Measurements from ENCODE around the gene DYNLL1.
"Not testable (repeated sequence)": the region's sequence is repeated elsewhere in the genome, so short reads cannot be mapped to it uniquely, and the experiment has no call there.

DYNLL1 gene

DNA sequence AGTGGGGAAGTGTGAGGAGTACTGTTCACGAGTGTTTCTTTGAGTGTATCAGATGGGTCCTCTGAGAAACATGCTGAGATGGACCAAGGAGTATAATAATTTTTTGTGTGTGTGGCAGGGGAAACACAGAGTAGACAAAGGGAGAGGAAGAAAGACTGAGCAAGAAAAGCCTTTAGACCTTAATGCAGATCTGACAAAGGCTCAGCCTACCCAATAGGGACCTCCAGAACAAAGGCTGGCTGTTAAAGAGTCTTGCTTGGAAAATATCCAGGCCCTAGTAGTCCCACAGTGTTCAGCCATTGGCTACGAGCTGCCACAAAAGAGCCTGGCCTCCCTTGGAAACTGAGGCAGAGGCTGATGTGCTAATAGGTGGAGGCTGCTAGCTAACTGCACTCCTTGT, 19.6 kb downstream of the DYNLL1 start:
- DNase-seq (ENCODE audit: low spot score): peak; percentile 85

DNA sequence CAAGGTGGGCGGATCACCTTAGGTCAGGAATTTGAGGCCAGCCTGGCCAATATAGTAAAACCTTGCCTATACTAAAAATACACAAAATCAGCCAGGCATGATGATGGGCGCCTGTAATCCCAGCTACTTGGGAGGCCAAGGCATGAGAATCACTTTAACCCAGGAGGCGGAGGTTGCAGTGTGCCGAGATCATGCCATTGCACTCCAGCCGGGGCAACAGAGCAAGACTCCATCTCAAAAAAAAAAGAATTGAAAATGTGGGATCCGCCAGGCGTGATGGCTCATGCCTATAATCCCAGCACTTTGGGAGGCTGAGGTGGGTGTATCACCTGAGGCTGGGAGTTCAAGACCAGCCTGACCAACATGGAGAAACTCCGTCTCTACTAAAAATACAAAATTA, 23.4 kb downstream of the DYNLL1 start:
- DNase-seq (ENCODE audit: low spot score): not testable (repeated sequence)

DNA sequence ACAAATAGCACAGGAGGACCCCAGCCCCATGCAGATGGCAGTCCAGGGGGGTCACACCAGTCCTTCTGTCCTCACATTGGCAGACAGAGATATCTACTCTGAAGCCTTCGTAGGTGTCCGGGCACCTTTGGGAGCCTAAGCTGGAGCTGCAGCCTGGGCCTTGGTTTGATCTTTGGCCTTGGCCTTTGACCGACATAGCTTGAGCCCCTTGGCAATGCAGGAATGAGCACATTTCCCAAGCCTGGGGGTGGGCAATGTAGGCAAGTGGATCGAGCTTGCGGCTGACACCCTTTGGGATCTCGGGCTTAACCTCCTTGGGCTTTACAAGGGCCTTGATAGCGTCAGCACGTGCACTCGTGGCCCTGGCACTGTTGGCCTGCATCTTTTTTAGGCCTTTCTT, 26.7 kb downstream of the DYNLL1 start:
- no peak for DNase-seq (ENCODE audit: low spot score)

DNA sequence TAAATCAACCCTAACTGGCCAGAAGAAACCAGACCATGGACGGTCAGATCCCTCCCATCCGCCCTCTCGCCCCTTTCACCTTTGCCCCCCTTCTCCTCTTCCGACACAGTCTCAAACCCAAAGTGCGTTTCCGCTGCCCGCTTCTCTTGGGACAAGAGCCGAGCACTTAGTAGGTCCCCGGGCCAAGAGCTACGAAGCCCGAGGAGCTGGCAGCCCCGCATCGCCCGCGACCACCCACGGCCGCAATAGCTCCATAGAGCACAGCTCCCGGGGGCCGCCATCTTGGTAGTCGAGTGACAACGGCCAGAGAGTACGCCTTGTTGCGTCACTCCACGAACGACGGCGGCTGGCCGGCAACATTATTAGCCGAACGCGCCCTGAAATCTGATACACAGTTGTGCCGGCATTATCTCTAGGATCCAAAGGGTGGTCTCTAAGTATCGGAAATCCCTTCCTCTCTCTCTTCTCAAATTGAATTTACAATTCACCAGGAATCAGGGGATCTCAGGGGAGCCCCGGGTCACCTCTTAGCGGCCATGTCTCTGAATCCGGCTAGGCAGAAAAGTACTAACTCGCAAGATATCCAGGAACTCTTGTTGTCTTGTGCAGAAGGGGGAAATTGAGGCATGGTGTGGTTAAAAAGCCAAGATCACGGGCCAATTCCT, 33.1 kb downstream of the DYNLL1 start, which contains the start of gene COQ5:
COQ5 (minus strand) TSS at position 298 of the 665 bp plus-strand sequence; CDS start at position 281, 17 bp downstream.
- DNase-seq (ENCODE audit: low spot score): peak; percentile 90

DNA sequence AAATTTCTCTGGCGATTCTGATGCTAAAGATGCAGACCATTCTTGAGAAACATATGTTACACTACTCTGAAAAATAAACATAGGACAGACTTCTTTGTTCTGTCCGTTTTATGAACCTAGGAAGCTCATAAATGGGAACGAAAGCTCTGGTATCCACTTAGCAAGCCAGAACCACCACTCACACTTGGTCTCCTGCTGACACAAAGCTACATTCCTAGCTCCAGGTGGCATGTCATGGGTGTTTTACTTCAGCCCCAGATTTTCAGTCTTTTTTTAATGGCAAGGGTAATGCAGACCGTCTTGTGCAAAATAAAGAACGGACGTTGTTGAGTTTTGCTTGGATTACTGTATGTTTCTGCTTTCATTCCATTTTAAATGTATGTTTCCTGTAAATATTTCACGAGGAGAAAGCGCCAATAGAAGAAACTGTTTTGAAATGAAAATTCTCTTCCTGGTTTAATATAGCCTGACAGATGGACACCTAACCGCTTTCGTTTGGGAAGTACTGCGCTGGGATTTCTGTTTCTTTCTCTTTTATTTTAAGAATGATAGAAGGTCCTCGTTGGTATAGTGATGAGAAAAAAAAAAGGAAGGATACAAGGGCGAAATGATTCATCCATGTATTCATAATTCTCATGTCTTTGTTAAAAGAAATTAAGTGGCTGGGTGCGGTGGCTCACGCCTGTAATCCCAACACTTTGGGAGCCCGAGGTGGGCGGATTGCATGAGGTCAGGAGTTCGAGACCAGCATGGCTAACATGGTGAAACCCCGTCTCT, 33.9 kb downstream of the DYNLL1 start:
- DNase-seq (ENCODE audit: low spot score): no peak

DNA sequence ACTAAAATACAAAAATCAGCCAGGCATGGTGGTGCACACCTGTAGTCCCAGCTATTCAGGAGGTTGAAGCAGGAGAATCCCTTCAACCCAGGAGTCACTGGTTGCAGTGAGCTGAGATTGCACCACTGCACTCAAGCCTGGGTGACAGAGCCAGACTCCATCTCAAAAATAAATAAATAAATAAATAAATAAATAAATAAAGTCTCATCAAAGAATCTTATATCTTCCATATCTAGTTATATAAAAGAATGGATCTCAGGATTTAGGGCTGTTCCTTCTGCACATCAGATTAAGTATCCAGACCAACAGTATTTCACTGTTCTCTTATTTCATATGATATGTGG, 34.5 kb downstream of the DYNLL1 start:
- DNase-seq (ENCODE audit: low spot score): not testable (repeated sequence)

DNA sequence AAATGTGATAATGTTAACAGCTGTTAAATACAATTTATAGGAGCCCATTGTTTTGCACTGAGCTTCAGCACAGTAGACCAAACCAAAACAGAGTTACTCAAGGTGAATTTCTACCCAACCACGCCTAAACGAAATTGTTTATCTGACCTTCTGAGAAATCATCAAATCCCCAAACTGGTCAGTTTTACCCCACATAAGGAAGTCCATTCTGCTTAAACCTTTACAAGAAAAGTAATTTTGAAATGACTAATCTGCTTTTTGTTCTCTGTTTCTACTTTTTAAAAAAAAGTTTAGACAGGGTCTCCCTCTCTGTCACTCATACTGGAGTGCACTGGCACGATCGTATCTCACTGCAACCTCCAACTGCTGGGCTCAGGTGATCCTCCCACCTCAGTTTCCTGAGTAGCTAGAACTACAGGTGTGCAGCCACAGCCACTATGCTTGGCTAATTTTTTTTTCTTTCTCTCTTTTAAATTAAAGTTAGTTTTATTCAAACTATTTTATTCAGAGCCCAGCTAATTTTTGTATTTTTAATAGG, 36.9 kb downstream of the DYNLL1 start:
- DNase-seq (ENCODE audit: low spot score): no peak

DNA sequence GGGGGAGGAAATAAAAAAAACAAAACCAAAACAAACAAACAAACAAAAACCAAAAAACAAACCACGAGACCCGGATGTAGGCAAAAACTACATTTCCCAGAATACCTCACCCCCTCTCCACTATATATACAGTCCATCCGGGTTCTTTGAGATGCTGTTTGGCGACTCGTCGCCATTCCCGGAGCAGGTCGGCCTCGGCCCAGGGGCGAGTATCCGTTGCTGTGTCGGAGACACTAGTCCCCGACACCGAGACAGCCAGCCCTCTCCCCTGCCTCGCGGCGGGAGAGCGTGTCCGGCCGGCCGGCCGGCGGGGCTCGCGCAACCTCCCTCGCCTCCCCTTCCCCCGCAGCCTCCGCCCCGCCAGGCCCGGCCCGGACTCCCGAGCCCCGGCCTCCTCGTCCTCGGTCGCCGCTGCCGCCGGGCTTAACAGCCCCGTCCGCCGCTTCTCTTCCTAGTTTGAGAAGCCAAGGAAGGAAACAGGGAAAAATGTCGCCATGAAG, 38.3 kb downstream of the DYNLL1 start, which contains the start of gene RNF10:
RNF10 (plus strand) TSS at position 154 of the 500 bp plus-strand sequence. CDS start 456 bp downstream, outside the sequence.
- peak; percentile 82 for DNase-seq (ENCODE audit: low spot score)

DNA sequence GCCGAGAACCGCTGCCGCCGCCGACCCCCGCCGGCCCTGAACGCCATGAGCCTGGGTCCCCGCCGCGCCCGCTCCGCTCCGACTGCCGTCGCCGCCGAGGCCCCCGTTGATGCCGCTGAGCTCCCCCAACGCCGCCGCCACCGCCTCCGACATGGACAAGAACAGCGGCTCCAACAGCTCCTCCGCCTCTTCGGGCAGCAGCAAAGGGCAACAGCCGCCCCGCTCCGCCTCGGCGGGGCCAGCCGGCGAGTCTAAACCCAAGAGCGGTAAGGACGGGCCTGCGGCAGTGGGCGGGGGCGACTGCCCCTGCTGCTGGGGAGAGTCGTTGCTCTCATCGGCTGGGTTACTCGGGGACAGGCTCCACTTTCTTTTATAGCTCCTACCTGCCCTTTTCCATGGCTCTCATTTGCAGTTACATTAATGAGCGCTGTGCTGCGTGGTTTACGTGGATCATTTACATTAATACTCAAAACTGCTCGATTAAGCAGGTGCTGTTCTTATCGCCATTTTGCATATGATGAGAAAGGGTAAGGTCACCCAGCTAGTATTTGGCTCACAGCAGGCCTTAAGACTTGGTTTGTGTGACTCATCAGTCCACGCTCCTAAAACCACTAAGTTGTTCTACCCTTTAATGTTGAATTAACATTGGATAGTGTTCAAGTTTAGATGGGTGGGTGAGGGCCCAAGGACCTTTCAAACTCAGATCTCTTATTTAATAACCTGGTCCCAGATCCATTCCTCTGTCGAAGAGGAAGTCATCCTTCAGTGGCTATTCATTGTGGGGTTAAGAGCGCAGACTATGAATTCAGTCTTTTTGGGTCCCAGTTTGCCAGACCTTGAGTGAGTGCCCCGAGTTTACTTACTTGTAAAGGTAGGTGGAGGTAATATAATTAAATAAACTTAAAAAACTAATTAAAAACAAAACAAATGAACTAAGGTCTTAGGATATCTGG, 39.1 kb downstream of the DYNLL1 start:
- no peak for DNase-seq (ENCODE audit: low spot score)

DNA sequence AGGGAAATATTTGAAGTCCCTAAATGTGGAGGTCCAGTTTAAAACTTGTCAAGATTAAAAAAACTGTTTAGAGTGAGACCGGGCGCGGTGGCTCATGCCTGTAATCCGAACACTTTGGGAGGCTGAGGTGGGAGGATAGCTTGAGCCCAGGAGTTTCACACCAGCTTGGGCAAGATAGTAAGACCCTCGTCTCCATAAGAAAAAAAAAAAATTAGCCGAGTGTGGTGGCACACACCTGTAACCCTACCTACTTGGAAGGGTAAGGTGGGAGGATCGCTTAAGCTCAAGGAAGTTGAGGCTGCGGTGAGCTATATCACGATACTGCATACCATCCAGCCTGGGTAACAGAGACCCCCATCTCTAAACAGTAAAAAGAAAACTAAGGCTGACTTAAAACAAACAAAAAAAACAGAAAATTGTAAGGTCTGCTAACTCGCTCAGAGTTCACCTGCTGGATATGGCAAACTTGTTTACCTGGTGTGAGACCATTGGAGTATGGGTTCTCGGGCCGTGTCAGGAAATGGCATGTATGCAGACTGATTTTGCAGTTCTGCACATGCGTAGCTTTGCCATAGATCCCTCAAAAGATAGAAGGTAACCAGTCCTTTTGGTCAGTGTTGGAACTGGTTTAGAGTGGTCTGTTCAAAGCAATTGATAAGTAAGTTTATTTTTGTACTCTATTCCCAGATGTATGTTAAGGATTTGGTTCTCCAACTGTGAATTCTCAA, 40.3 kb downstream of the DYNLL1 start:
- no peak for DNase-seq (ENCODE audit: low spot score)

DNA sequence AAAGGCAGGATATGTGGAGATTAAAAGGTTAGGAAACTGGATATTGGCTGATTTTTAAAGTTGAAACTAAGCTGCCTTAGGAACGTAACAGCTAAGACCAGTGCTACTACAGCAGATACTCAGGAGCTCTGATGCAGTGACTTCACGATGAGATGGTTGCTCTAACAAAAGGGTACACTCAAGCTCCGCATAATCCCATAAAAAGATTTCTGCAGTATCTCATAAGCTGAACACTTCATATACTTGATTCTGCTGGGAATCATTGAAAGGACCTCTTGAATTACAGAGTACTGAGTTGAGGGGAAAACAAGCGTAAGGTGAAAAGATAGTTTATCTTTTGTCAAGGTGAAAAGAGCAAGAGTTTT, 41.9 kb downstream of the DYNLL1 start:
- DNase-seq (ENCODE audit: low spot score): no peak

DNA sequence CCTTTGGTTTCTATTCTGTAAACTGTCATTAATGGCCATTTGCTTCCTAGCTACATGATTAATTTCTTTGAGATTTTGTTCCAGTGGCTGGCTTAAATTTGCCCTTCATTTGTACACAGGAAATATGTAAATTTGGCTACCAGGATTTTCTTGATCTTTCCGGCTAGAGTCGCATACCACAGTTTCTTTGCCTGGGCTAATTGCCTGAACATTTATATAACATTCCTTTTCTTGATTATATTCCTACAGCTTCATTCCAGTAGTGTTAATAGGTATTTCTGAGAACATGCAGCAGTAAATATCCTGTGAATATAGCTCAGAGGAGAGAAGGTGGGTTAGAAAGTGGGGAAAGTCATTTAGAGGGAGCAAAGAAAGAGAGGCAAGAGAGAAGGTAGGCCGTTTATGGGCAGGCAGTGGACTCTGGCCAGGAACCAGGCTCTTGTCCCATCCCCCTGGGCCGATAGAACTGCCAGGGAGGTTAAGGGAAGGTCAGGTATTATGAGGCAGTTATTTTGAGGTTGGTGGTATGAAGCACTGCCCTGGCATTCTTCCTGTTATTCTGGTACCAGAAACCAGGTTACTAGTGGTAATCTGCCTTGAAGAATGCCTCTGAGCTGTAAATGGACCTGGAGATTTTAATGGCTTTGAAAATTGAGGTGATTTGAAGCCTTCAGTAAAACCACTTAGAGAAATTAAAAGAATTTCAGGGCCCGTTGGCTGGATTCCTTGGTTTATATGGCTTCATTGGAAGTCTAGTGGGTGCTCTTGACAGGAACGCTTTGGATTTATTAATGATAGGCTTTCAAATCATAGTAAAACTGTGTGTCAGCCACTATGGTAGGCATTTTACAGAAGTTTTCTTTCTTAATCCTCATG, 42.6 kb downstream of the DYNLL1 start:
- DNase-seq (ENCODE audit: low spot score): no peak

DNA sequence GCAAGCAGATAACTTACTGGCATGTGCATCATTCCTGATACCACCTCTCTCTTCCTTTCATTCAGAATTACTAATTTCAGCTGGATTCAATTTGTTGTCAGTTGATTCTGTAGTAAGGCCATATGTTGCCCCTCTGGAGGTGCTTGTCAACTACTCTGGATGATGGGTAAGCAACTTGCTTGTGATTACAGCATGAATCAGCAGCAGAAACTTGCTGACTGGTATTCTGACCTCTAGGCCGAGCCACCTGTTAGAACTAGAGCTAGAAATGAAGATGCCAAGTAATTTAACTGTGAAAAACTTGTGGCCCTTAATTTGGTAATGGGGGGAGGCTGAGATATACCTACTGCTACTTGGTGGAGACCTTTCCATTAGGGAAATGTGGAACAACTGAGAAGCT, 43.4 kb downstream of the DYNLL1 start:
- no peak for DNase-seq (ENCODE audit: low spot score)

DNA sequence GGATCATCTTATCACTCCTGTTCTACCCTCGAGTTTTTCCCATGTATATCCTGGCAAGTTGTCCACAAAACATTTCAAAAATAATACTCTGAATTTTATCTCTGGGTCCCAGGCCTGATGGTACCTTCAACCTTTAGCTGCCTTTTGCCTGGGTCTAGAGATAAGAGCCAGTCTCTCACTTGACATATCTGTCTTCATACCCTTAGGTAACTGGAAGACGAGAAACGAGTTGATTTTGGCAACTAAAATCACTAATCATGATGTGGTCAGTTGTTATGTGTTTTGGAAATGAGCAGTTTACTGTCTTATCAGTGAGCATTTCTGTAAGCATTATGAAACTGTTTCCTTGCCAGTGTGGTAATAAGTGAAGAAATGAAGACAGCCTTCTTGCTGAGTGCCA, 44.5 kb downstream of the DYNLL1 start:
- DNase-seq (ENCODE audit: low spot score): no peak

DNA sequence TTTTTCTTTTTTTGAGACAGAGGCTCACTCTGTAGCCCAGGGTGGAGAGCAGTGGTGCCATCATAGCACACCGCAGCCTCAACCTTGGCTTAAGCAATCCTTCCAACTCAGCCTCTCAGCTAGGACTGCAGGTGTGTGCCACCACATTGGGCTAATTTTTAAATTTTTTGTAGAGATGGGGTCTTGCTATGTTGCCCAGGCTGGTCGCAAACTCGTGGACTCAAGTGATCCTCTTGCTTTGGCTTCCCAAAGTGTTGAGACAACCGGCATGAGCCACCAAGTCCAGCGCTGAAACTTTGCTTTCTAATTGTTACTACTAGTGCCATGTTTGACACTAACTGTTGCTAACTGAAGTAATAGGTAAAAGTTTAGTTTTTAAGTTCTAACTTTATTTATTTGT, 46.3 kb downstream of the DYNLL1 start:
- no peak for DNase-seq (ENCODE audit: low spot score)

DNA sequence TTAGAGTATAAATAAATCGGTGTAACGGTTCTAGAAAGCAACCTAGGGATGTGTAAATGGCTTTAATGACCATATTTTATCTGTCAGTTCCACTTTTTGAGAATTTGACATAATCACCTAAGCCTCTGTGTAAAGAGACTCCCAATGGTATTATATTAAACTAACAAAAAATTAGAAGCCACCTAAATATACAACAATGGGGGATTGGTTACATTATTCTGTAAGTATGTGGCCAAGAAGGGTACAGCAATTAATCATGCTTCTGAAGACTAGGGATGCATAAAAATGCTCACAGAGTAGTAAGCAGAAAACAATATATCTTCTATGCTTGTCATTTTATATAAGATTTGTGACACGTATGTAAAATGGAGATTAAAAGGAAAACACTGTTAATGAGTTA, 48.8 kb downstream of the DYNLL1 start:
- DNase-seq (ENCODE audit: low spot score): no peak

DNA sequence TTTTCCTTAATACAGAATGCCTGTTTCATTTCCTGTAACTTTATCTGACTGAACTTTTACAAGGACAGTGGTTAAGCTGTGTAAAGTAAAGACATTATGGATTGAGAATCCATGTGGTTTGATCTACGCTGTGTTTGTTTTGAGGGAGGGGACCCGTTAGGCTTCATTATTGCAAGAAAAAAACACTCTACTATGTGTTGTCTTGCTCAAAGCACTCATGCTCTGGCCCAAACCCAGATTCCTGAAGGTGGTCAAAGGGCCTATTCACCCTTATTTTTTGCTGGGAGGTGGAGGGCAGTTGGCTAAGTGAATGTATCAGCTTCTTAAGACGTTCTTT, 50.1 kb downstream of the DYNLL1 start:
- DNase-seq (ENCODE audit: low spot score): no peak
